Fibroblast of the aortic adventitia (primary cell): Measurements from ENCODE around the gene ZNF200. TPM values are rescaled to one million over a fixed set of nuclear protein-coding genes. Genes with fewer than 3 reads are reported as not detected.

Experiments used
- DNase-seq: peaks from one replicate; pipeline ENCODE4 v3.0.0-alpha.2; 2010; ENCODE audit warnings: low read depth
- H3K4me3 ChIP-seq: 2 replicates; pipeline ENCODE4 v1.5.1; 2011; ENCODE audit warnings: low read depth, mild to moderate bottlenecking, control low read depth, low read length, moderate library complexity
- total RNA-seq: library from RNA; depleted of rRNA; stranded (reverse); fragments of >200 nt; gene quantifications from 2 replicates; pipeline ENCODE4 v1.2.3, GENCODE V29; 2012; ENCODE audit warnings: low replicate concordance
- TF ChIP-seq, protein P1 (sequence below): IDR thresholded peaks from 2 replicates; pipeline ENCODE4 v1.5.1; 2011; ENCODE audit warnings: mild to moderate bottlenecking, low read length, control low read depth, inconsistent platforms; ENCODE audit not compliant: insufficient read depth

The ZNF200 gene
- total RNA-seq, 1 donor: 9.7 TPM

- DNase-seq: no peak
- TF ChIP-seq, protein P1, sequence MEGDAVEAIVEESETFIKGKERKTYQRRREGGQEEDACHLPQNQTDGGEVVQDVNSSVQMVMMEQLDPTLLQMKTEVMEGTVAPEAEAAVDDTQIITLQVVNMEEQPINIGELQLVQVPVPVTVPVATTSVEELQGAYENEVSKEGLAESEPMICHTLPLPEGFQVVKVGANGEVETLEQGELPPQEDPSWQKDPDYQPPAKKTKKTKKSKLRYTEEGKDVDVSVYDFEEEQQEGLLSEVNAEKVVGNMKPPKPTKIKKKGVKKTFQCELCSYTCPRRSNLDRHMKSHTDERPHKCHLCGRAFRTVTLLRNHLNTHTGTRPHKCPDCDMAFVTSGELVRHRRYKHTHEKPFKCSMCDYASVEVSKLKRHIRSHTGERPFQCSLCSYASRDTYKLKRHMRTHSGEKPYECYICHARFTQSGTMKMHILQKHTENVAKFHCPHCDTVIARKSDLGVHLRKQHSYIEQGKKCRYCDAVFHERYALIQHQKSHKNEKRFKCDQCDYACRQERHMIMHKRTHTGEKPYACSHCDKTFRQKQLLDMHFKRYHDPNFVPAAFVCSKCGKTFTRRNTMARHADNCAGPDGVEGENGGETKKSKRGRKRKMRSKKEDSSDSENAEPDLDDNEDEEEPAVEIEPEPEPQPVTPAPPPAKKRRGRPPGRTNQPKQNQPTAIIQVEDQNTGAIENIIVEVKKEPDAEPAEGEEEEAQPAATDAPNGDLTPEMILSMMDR: no peak
- no peak overlapping the region for H3K4me3 ChIP-seq
Observed at GRCh38 chr16:3262517-3262916, 27.6 kb upstream of the ZNF200 start.

DNA sequence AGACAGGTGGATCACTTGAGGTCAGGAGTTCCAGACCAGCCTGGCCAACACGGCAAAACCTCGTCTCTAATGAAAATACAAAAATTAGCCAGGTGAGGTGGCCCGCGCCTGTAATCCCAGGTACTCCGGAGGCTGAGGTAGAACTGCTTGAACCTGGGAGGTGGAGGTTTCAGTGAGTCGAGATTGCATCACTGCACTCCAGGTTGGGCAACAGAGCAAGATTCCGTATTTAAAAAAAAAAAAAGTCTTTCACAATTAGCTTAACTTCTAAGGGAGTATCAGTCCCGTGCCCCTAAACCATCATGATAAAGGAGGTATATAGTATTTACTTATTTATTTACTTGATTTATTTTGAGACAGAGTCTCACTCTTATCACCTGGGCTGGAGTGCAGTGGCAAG is 24.9 kb upstream of the ZNF200 start:
- no peak overlapping the region for H3K4me3 ChIP-seq
- no peak for DNase-seq
- TF ChIP-seq, protein P1: no peak

GRCh38 chr16:3256866-3257465 is 22.0 kb upstream of the ZNF200 start:
- H3K4me3 ChIP-seq: no peak overlapping the region
- DNase-seq: peak; percentile 16
- TF ChIP-seq, protein P1: no peak

DNA sequence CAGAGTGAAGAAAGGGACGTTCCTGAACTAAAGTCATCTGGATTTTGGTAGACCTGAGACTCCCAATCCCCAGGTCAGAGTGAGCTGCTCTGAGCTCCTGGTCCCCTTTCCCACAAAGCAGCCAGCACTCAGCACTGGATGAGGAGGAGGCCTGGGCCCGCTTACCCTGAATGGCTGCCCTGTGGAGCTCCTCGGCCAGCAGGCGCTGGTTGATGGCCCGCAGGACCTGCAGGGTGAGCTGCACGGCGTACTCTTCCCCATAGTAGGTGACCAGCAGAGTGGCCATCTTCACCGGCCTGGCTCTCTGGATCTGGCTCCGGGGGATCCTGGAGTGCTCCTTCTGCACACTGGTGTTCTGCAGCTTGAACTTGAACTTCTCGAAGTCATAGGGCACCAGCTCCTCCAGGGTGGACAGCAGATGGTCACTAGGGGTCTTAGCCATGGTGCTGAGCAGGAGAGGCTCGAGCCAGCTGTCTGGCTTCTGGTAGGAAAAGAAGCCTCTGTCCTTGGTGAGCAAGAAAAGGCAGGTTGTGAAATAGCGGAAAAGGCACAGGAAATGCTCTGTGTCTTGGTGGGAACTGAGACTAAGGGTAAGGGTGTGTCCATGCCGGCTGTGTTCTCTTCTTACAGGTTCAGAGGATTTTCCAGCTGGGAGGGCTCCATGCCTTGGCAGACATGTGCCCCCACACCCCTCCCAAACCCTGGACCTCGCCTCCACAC is 21.3 kb upstream of the ZNF200 start, which contains the start of gene MEFV:
Gene MEFV (minus strand): TSS at position 488 of the 720 bp plus-strand sequence. CDS start 46 bp downstream, at position 442.
- no peak within 1 kb of the TSS for H3K4me3 ChIP-seq
- DNase-seq: no peak
- TF ChIP-seq, protein P1: no peak

GRCh38 chr16:3254309-3254708 is 19.4 kb upstream of the ZNF200 start:
- TF ChIP-seq, protein P1: no peak
- no peak overlapping the region for H3K4me3 ChIP-seq
- DNase-seq: no peak

DNA sequence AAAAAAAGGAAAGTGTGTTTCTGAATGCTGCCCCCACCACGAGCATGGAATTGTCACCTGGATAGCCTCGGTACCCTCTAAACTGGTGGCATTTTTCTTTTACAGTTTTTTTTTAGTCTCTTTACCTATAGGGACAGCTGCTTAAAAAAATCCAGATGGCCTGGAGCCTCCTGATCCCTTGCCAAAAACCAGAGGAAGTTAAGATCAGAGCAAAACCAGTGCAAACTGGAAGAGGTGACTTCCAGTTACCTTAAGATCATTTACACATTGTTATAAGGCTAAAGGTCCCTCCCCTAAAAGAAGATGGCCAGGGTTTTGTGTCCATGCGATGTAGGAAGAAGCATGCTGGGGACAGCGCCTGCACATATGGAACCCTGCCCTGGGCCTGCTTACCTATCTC is 18.0 kb upstream of the ZNF200 start:
- no peak for DNase-seq
- TF ChIP-seq, protein P1: no peak
- no peak overlapping the region for H3K4me3 ChIP-seq
